KBM-7 (cell line): Measurements from ENCODE around the gene GPR33.

Experiments
- DNase-seq: peaks from one replicate; pipeline ENCODE4 v3.0.0-alpha.2; 2015
- in situ Hi-C: fragments of 300-500 bp; cut with MboI; formaldehyde crosslinking; loops from 2 replicates; pipeline ENCODE4 v1.14.3; 2020; ENCODE audit warnings: low sequenced_read_pairs, low pct_unique_long_range_greater_than_20kb, mixed read lengths

The GPR33 gene

GRCh38 chr14:31487886-31488285 lies at the start of gene GPR33:
Gene GPR33 (minus strand): TSS chr14:31488039. CDS start chr14:31483965, 4,074 bp downstream.
- in situ Hi-C loops: no loop called here
- peak; percentile 27 for DNase-seq

- DNase-seq: no peak
- in situ Hi-C loops: no loop called here
These were observed 48.5 kb upstream of the GPR33 start for GRCh38 chr14:31536201-31536960.

GRCh38 chr14:31530136-31530535 lies 42.3 kb upstream of the GPR33 start:
- in situ Hi-C loops: no loop called here
- DNase-seq: no peak

GRCh38 chr14:31529053-31529452 lies 41.2 kb upstream of the GPR33 start:
- no peak for DNase-seq
- in situ Hi-C loops: no loop called here

GRCh38 chr14:31527546-31527945 lies 39.7 kb upstream of the GPR33 start:
- in situ Hi-C loops: no loop called here
- DNase-seq: no peak

- in situ Hi-C loops: no loop called here
These were observed 39.2 kb upstream of the GPR33 start for GRCh38 chr14:31527087-31527486.

GRCh38 chr14:31510855-31511254 lies 23.0 kb upstream of the GPR33 start:
- DNase-seq: no peak
- in situ Hi-C loops: loop anchor here (25.0 kb wide), 1 partner anchor 751 kb away; no protein-coding TSS in a partner anchor

More at GRCh38 chr14:31527087-31527486, 39.2 kb upstream of the GPR33 start:
- no peak for DNase-seq

- peak; percentile 24 for DNase-seq
- in situ Hi-C loops: loop anchor here (25.0 kb wide), 1 partner anchor 752 kb away; no protein-coding TSS in a partner anchor
These were observed 22.4 kb upstream of the GPR33 start for GRCh38 chr14:31510222-31510621.

- no peak for DNase-seq
- in situ Hi-C loops: loop anchor here (25.0 kb wide), 1 partner anchor 754 kb away; no protein-coding TSS in a partner anchor
These were observed 20.3 kb upstream of the GPR33 start for GRCh38 chr14:31508135-31508534.

- in situ Hi-C loops: loop anchor here (25.0 kb wide), 1 partner anchor 757 kb away; no protein-coding TSS in a partner anchor
- no peak for DNase-seq
These were observed 17.6 kb upstream of the GPR33 start for GRCh38 chr14:31505411-31505810.

GRCh38 chr14:31501870-31502269 lies 14.0 kb upstream of the GPR33 start:
- DNase-seq: peak; percentile 45
- in situ Hi-C loops: loop anchor here (25.0 kb wide), 1 partner anchor 760 kb away; no protein-coding TSS in a partner anchor

GRCh38 chr14:31492759-31493498 lies 5.1 kb upstream of the GPR33 start:
- no peak for DNase-seq

GRCh38 chr14:31489691-31490090 lies 1.9 kb upstream of the GPR33 start:
- peak; percentile 17 for DNase-seq
- in situ Hi-C loops: no loop called here

More at GRCh38 chr14:31492759-31493498, 5.1 kb upstream of the GPR33 start:
- in situ Hi-C loops: no loop called here

- in situ Hi-C loops: no loop called here
These were observed 1.1 kb downstream of the GPR33 start for GRCh38 chr14:31486764-31487163.

GRCh38 chr14:31484754-31485153 lies 3.1 kb downstream of the GPR33 start:
- in situ Hi-C loops: no loop called here
- DNase-seq: no peak

More at GRCh38 chr14:31486764-31487163, 1.1 kb downstream of the GPR33 start:
- no peak for DNase-seq

GRCh38 chr14:31480156-31480555 lies 7.7 kb downstream of the GPR33 start:
- no peak for DNase-seq
- in situ Hi-C loops: no loop called here

GRCh38 chr14:31479027-31479426 lies 8.8 kb downstream of the GPR33 start:
- no peak for DNase-seq
- in situ Hi-C loops: no loop called here

- in situ Hi-C loops: no loop called here
- DNase-seq: no peak
These were observed 10.6 kb downstream of the GPR33 start for GRCh38 chr14:31477248-31477647.

GRCh38 chr14:31476131-31476866 lies 11.5 kb downstream of the GPR33 start:
- in situ Hi-C loops: no loop called here
- DNase-seq: no peak
